Sigmoid colon (tissue), 4 donors: ENCODE results near the gene LY86.

ENCODE experiments used
- EP300 ChIP-seq, 4 donors: sonication (generic); formaldehyde crosslinking; IDR thresholded peaks; one replicate each; pipeline ENCODE4 v1.6.1; 2017; ENCODE audit warnings: antibody characterized with exemption in 4 of 4
- POLR2A ChIP-seq, 2 donors: fragments of 450-650 bp; IDR thresholded peaks; one replicate each; pipeline ENCODE4 v1.6.1; 2016; ENCODE audit warnings: antibody characterized with exemption in 2 of 2, mild to moderate bottlenecking in 2 of 2, moderate library complexity in 2 of 2
- TF ChIP-seq, protein P1 (sequence below), 4 experiments: fragments of 450-650 bp in 3 of 4; fragments of 200-600 bp in 1 of 4; IDR thresholded peaks; one replicate each; pipeline ENCODE4 v1.5.1; 2016 to 2019; ENCODE audit warnings: antibody characterized with exemption in 4 of 4, mild to moderate bottlenecking in 3 of 4, moderate library complexity in 2 of 4

DNA sequence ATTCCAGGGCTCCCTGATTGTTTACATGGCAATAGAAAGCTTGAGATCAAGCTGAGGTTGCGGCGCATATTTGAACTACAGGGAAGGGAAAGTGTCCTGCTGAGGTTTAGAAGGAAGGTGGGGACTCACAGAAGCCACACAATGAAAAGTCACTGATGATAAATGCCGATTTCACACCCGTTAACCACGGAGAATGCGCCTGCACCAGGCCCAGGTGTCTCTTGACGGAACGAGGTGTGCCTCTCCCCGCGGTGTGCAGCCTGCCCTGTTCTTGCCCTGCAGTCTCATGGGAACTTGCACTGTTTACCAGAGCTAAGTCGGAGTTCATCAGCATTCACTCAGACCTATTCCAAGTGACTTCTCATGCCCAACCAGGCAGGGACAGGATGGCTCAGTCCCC is 90.3 kb downstream of the LY86 start:
- TF ChIP-seq, protein P1, sequence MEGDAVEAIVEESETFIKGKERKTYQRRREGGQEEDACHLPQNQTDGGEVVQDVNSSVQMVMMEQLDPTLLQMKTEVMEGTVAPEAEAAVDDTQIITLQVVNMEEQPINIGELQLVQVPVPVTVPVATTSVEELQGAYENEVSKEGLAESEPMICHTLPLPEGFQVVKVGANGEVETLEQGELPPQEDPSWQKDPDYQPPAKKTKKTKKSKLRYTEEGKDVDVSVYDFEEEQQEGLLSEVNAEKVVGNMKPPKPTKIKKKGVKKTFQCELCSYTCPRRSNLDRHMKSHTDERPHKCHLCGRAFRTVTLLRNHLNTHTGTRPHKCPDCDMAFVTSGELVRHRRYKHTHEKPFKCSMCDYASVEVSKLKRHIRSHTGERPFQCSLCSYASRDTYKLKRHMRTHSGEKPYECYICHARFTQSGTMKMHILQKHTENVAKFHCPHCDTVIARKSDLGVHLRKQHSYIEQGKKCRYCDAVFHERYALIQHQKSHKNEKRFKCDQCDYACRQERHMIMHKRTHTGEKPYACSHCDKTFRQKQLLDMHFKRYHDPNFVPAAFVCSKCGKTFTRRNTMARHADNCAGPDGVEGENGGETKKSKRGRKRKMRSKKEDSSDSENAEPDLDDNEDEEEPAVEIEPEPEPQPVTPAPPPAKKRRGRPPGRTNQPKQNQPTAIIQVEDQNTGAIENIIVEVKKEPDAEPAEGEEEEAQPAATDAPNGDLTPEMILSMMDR (IDR thresholded peaks at IDR 0.05), result no peak
- TF ChIP-seq EP300 (IDR thresholded peaks at IDR 0.05) (no peak), POLR2A (IDR thresholded peaks at IDR 0.05) (no peak)
